Umbilical cord (tissue), 2 donors: ENCODE results near the gene INHBA. TPM values are rescaled to one million over a fixed set of nuclear protein-coding genes. Genes with fewer than 3 reads are reported as not detected.

Source experiments
- DNase-seq: peaks from one replicate; pipeline ENCODE4 v3.0.0-alpha.2; 2015; ENCODE audit warnings: low spot score
- total RNA-seq: library from RNA; depleted of rRNA; stranded (reverse); fragments of >200 nt; gene quantifications from one replicate; pipeline ENCODE4 v1.2.3, GENCODE V29; 2014; ENCODE audit warnings: low replicate concordance; ENCODE audit not compliant: insufficient read depth

INHBA gene
- 172 TPM for total RNA-seq

DNA sequence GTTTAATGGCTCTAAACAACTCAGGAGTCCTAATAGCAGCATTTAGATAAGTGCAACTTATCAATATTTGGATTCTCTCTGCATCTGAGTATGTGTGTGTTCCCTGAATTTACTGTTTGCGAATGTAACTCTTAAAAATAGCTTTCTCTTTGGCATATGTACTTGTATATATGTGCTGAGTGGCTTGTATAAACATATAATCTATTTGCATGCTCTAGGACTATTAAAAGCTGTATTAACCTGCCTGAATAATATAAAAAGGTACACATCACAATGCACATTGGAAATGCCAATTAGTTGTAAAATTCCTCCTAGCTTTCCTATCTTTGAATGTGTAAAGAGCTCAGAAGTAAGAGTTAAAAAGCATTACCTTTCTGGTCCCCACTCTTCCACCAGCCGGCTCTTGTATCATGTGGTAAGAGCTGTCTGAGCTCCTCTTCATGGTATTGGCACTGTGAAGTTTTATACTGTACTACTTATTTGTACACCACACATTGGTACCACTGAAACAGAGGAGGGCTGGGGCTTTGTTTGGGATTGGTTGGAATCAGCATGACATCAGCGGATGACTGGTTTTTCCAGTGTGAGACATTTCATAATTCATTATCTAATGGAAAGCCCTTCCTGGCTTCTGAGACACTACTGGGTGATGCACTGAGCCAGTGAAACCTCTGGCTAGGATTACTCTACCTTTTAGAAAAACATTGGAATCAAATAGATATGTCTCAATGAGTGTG lies at the start of gene INHBA:
Gene INHBA, minus strand, starts transcription at position 456 of the 737 bp plus-strand sequence. CDS start 2,716 bp downstream, outside the sequence.
- DNase-seq, result peak; percentile 64

DNA sequence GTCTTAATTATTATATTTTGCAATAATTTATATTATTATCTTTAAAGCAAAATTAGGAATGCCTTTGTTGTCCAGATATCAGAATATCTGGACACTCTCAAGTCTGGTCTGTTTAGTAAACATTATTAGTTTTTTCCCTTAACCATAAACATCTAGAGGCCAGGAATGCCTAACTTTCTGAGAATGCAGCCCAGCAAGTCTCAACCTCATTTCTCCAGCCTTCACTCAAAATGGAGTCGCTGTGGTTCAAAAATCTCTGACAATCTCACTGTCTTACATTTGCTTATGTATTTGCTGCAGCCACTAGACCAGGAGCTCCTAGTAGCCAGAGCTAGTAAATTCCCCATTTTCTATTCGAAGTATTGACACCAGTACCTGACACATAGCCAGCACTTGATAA lies 49.7 kb upstream of the INHBA start:
- DNase-seq, result no peak

DNA sequence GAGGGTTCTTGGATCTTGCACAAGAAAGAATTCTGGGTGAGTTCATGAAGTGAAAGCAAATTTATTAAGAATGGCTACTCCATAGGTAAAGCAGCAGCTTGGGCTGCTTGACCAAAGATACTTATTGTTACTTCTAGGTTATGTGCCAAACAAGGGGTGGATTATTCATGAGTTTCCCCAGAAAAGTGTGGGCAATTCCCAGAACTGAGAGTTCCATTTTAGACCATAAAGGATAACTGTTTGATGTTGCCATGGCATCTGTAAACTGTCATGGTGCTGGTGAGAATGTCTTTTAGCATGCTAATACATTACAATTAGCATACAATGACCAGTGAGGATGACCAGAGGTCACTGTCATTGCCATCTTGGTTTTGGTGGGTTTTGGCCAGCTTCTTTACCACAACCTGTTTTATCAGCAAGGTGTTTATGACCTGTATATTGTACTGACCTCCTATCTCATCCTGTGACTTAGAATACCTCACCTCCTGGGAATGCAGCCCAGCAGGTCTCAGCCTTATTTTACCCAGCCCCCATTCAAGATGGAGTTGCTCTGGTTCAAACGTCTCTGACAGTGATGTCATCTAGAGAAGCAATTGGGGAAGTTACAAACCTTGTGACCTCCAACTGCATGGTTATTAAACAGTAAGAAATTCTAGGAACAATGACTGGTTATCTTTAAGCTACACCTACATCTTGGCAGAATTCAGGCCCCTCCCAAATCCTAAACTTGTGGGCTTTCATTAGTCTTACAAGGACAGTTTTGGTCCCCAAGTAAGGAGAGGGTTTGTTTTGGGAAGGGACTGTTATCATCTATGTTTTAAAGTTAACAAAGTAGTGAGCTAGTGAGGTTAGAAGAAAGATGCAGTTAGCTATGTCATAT lies 48.0 kb upstream of the INHBA start:
- DNase-seq, result no peak

DNA sequence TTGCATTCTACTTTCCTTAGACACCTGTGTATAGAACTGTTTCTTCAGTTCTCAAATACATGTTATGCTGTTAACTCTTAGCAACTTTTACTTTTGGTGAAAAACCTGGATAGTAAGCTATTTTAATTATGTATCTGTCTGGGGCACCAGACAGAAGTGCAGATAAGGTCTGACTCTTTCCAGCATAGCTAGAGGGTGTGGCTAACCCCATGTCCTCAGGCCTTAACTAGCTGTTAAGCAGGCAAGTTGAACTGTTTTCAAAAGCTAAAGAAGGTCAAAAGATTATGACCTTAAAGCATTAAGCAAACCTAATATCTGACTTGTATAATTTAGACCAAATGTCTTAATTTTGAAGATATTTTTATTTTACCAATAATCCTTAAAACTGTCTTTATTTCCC lies 45.1 kb upstream of the INHBA start:
- peak; percentile 28 for DNase-seq

DNA sequence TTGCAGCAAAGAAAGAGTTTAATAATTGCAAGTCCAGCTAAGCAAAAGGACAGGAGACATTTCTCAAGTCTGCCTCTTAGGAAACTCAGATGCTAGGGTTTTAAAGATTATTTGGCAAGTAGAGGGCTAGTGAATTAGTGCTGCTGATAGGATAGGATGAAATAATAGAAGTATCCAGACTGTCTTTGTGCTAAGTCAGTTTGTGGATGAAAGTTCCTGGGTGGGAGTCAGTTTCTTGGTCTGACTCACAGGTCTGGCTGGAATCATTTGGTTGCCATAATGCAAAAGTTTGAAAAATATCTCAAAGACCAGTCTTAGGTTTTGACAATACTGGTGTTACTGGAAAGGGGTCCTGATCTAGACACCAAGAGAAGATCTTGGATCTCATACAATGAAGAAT lies 42.6 kb upstream of the INHBA start:
- no peak for DNase-seq

DNA sequence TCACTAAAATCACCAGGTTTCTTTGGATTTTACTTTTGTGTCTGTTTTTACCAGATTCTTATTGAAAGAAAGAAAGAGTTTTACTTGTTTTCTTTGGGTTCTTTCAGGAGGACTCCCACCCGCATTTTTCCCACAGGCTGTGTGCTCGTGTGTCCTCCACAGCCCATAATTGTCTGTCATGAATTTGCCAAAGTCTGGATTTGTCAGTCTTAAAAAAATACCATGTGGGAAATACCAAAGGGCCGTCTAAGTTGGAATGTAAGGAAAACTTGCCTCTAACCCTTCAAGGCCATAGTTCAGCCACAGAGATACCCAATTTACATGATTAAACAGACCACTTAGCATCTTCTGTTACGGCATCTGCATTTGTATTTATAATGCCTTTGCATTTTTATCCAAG lies 41.3 kb upstream of the INHBA start:
- DNase-seq, result peak; percentile 22

DNA sequence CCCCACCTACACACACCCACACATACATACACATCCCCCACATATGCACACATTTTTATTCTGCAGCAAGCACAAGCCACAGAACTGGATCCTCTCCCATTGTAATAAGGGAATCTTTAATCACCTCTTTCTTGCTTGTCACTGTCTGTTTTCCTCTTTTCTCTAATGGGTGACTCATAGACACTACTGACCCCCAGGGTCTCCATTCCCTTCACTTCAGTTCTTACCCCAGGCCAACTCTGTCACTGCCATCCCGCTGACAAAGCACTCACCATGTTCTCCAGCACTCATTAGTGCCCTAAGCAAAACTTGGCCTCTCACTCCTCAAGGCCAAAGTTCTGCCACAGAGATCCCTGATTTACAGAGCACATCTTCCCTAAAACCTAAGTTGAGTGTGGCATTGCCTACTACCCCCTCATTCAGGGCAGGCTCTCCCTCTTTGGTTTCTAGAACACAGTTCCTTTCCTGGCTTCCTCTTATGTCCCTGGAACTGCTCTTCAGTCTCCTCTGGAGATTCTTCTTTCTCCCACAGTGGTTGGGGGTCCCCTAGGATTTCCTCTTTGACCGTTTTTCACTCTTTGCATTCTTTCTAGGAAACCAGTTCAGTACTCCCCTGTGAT lies 39.6 kb upstream of the INHBA start:
- no peak for DNase-seq

DNA sequence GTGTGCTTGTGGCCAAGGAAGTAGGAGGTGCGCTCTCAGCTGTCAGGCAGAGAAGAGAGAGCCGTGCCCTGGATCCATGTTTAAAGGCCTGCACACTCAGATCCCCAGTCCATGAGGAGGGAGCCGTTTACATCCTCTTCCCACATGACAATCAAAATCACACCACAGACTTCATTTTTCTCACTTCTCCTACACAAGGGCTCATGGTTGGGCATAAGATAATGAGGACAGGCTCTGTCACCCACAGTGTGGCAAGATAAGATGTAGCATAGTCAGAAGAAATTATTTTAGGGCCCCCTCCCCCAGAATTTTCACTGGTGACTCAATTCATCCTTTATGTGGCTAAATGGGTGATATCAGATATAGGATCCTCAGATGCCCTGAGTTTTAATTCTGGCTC lies 35.9 kb upstream of the INHBA start:
- no peak for DNase-seq

DNA sequence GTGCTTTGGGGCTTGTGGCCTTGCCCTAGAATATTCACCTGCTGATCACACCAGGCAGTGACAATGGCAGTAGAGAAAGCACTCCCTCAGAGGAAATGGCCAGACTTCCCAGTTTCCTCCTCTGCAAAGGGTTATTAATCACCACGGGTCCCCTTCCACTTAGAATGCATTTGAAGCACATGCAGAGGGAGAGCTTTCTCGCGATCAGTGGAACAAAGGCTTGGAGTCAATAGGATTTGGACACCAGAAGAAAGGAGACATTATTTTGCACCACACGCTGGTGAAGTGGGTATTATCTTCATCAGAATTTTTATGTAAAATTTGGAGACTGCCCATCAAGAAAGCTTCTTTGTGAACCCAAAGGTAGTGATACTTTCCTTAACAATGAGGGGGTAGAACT lies 35.4 kb upstream of the INHBA start:
- DNase-seq, result no peak

DNA sequence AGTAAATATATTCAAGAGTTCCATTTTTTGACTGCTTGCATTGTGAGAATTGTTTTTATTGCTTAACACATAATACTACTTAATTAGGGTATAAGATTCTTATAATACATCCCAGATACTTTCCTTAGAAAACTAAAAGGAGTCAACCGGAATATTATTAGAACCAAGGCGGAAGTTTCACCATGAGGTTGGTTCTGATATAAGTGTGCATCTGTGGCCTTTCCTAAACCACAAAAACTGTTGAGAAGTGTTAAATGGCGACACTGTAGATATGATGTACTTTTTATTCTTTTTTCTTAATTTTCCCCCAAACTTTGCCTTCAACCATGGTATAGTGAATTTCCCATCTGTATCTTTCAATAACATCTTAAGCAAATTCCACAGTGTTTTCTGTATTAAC lies 32.3 kb upstream of the INHBA start:
- DNase-seq, result no peak

DNA sequence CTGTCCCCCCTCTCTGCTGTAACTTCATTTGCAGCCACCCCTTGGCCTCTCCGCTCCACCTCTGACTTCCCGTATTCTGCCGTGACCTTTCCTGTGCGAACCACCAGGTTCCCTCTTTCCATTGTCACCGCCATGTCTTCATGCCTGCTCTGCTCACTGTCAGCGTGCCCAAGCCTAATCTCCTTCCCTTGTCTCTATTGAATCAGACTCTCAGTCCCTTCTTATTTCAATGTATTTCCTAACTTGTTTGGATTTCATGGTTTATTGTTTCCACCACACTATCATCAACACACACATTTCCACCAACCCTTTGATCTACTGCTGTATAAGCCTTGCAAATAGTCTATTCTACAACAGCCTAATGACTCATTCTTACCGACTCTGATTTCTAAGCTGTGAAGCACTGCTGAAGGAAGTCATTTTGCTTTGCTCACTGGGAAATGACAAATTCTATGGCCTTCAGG lies 30.0 kb upstream of the INHBA start:
- DNase-seq, result no peak

DNA sequence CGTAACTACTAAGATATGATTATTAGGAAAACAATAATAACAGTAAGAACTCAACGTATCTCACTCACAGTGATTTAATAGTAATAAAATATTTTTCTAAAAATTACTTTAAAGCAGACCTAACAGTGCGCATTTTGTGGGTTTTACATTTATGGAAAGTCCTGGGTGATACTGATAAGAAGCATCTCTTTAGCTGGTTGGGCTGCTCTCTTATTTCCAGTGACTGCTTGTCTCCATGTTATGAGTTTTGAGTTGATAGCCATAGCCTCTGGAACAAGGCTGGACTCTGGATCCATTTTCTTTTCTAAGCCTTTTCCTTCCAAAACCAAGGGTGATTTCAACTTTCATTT lies 29.5 kb upstream of the INHBA start:
- no peak for DNase-seq

DNA sequence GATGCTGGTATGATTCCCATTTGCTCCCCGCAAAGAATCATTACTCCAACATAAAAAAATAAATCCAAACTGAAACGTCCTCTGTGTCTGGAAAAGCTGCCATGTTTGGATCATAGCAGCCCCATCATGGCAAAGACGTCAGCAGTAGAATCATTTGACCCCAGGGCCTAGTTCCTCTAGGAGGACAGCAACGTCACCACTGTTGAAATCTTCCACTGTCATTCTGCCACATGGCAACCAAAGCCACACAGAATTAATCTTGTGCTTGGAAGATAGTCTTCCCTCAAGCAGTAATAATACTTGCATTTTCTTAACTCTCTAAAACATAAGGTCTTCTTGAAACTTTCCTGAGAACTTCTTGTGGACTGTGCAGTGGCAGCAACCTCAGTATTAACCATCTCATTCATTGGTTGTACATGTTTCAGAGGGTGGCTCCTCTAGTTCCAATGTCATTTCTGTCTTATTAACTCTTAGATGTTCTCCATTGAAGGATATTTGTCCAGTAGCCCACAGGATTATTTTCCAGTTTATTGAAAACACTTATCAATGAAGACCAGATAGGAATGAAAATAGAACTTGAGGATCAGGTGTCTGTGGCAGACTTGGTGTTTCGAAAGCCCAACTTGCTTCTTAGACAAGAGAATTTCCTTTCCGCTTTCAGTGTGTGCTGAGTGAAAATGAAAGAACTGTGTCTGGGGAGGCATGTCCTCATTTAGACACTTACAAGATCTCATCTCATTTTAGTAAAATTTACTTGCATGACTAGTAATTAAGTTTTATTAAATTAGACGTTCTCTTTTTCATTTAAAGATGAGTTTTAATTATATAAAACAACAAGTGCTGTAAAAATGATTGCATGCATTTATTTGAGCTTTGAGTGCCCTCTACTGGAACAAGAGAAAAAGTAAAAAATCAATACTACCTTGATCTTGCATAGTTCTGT lies 28.9 kb upstream of the INHBA start:
- DNase-seq, result peak; percentile 27

DNA sequence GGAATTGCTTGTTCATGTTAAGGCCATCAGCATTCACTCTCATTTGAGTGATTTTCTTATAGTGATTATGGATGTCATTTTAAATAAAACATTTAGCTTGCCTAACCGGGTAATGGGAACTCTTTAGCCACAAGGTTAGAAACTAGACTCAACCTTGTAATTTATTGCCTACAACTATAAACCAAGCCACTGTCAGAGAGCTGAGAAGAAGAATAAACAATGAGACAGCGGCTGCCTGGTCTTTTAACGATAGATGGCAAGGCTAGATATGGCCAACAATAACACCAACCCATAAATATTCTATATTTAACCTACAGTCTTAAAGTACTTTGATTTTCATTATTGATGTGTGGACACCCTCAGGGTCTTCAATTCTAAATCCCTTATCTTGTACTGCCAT lies 27.8 kb upstream of the INHBA start:
- DNase-seq, result no peak

DNA sequence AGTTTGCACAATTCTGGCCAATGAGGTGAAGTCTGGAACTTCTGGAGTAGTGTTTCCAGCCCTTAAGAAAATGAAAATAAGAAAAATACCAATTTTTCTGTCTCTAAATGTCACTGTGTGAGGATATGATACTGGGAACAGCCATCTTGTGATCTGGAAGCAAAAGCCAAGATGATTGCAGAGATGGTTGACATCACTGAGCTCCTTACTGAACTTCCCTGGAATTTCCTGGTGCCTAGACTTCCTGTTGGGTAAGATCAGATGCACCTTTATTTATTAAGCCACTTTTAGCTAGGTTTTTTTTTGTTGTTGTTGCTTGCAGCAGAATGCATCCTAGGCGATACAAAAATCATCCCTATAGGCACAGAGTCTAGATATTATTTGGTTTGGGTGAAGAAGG lies 27.3 kb upstream of the INHBA start:
- no peak for DNase-seq

DNA sequence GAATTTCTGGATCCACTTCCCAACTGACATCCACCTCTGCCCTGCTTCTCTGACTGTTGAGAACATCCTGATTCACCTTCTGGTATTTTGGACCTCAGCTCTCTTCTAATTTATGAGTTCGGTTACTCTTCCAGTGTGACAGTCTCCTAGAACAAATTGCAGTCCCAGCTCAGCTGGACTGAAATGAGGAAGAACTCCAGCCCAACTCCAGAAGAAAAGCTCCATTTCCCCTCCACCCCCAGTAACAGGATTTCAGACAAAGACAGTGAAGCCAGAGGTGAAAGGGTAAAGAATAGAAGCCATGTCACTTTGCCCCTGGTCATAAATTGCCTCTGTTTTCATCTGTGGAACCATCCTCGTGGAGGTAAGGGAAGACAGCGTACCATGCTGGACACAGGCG lies 26.2 kb upstream of the INHBA start:
- DNase-seq, result no peak

DNA sequence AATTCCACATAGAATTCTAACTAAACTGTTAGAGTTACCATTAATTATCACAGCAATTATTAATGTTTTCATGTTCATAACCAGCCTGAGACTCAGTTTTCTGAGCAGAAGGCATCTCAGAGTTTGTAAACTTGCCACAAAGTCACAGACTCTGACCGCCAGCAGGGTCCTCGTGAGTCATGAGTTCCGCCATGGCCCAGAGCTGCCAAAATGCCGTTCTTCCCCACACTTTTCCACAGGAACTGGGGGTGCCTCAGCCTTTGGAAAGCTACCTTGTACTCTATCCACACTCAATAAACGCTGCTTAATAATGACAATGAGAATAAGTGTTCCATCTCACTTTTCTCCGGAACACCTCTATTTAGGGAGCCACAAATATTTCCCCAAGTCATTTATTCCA lies 22.1 kb upstream of the INHBA start:
- DNase-seq, result no peak

DNA sequence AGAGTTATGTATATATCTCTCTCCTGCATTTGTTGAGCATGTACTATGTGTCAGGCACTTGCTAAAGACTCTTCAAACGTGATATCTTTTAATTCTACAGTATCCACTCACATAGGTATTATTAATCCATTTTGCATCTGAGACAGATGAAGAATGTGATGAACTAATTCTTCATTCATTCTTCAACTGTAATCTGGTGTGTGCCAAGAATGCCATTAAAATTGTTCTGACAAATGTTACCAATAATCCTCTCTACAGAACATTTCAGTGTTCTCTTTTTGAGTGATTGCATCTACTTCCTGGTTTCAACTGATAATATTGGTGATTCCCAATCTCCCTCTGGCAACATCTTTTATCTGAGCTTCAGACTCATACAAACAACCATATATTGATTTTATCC lies 18.0 kb upstream of the INHBA start:
- DNase-seq, result no peak

DNA sequence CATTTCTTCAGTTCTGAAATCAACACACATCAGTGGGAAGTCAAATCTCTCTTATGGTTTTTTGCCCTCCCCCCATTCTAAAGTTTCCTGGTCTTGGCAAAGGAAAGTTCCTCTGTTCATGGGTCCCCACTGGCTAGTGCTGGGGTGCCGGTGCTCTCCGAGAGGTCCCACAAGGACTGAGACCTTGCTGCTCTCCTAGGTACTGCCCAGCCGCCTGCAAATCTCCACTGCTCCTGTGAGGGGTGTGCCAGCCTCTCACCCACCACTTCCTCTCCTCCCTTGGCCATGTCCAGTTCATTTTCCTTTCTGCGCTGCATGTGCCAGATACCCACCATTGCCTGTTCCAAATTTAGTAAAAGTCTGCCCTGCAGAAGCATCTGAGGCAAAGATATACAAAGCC lies 17.2 kb upstream of the INHBA start:
- DNase-seq, result no peak

DNA sequence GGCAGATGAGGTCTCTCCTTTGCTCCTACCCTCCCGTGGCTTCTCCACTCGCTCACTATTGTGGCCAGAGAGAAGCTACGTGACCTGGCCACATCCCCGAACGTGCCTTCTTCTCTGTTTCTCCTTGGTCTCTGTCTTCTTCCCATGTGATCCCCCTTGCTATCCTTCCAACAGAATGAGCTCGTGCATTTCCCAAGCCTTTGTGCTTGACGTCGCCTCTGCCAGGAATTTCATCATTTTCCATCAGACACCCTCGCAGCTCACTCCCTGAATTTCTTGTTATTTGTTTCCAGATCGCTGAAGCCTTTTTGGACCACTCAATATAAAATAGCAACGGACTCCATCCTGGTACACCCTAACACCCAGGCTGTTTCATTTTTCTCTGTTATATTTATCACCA lies 13.8 kb upstream of the INHBA start:
- no peak for DNase-seq

DNA sequence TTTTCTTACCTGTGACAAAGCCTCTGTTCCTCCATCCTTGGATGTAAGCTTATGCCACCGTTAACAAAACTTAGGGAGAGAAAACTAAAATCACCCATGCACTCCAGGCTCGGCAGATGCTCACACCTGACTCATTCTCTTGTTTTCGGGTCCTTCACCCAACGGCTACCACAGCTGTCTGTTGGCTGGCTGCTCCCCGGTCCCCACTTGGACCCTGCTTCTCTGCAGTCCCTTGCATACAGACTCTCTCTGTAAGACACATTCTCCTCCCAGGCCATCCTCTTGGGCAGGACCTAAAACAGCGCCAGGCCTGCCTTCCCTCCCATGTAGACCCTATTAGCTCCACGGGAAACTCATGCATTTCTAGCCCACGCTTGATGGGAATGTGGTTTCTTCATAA lies 12.1 kb upstream of the INHBA start:
- DNase-seq, result no peak
